ENCODE measurements around the gene APBB2. TPM values are rescaled to one million over a fixed set of nuclear protein-coding genes. Genes with fewer than 3 reads are reported as not detected.

Gene APBB2
- total and polyA plus RNA-seq, 2 of the 4 experiments (the other 2 are of a cell fraction): 47.9 to 75.5 TPM

- ATAC-seq (ENCODE audit: low read depth) (no peak), DNase-seq (no peak)
- Histone ChIP-seq H3K9ac (ENCODE audit: low read depth, low read length) (no peak overlapping the region), H2AFZ (replicated peaks; ENCODE audit: low read length, poor library complexity) (no peak overlapping the region), H3K4ac (ENCODE audit: low read depth, low read length) (no peak overlapping the region), H3K36me3 (ENCODE audit: control insufficient read depth, insufficient read depth, low read length) (peaks cover 7% of the 10 kb centered on the region), H4K5ac (ENCODE audit: low read depth, low read length) (no peak overlapping the region), H3K9me1 (ENCODE audit: insufficient read depth, low read length) (peaks cover 8% of the 10 kb centered on the region), H2BK15ac (ENCODE audit: low read depth, low read length) (no peak overlapping the region), H3K56ac (ENCODE audit: extremely low read depth, insufficient read depth, low read length) (no peak overlapping the region), H3K79me1 (ENCODE audit: low read depth in 1 of 2, low read length in 2 of 2) (no peaks in the 10 kb centered on the region; a peak in 1 of 4 replicates), H4K91ac (ENCODE audit: insufficient read depth, low read depth, low read length) (no peak overlapping the region), H2BK20ac (ENCODE audit: low read depth, low read length) (no peak overlapping the region), H3K4me3 (ENCODE audit: insufficient read depth, low read depth, low read length) (no peak overlapping the region), H3K18ac (ENCODE audit: low read depth, low read length) (no peak overlapping the region), H2BK120ac (ENCODE audit: low read depth, low read length) (no peak overlapping the region), H2BK5ac (ENCODE audit: low read depth, low read length, poor library complexity, severe bottlenecking) (no peak overlapping the region), H3K14ac (replicated peaks; ENCODE audit: low read depth, low read length) (no peak overlapping the region), H2AK5ac (ENCODE audit: low read depth, low read length) (no peak overlapping the region), H3K9me3 (ENCODE audit: control insufficient read depth, insufficient read depth, low read length) (no peaks in the 10 kb centered on the region), H3K23ac (ENCODE audit: low read depth, low read length) (no peak overlapping the region), H3K4me1 (ENCODE audit: control insufficient read depth, insufficient read depth, low read length) (peaks cover 3% of the 10 kb centered on the region; the same call in 1 of the 2 replicates), H3K4me2 (ENCODE audit: low read depth, low read length) (no peak overlapping the region), H4K8ac (ENCODE audit: low read depth in 2 of 2, low read length in 2 of 2) (no peak overlapping the region), H3K27me3 (ENCODE audit: control insufficient read depth, insufficient read depth, low read length) (no peaks in the 10 kb centered on the region), H2AK9ac (replicated peaks; ENCODE audit: low read depth, low read length, poor library complexity) (no peak overlapping the region), H3K27ac (ENCODE audit: insufficient read depth, low read length) (no peak overlapping the region), H4K20me1 (ENCODE audit: insufficient read depth, low read length) (no peaks in the 10 kb centered on the region)
- dilution Hi-C loops (cut with HindIII; ENCODE audit: low sequenced_read_pairs, unreplicated experiment) (no loop called here), in situ Hi-C loops (cut with MboI; ENCODE audit: low sequenced_read_pairs) (no loop called here), intact Hi-C loops (cut with micrococcal nuclease) (no loop called here)
- TF ChIP-seq RFX5 (IDR thresholded peaks at IDR 0.05; ENCODE audit: low read depth, low read length) (no peak), MAFK (IDR thresholded peaks at IDR 0.05; ENCODE audit: low read depth, low read length) (no peak), MAZ (IDR thresholded peaks at IDR 0.05; ENCODE audit: borderline replicate concordance, low read depth, low read length) (no peak), RAD21 (IDR thresholded peaks at IDR 0.05; ENCODE audit: low read length) (no peak), SMC3 (IDR thresholded peaks at IDR 0.05; ENCODE audit: low read depth, low read length) (no peak), MXI1 (IDR thresholded peaks at IDR 0.05; ENCODE audit: borderline replicate concordance, low read depth, low read length) (no peak), BHLHE40 (IDR thresholded peaks at IDR 0.05; ENCODE audit: low read depth, low read length) (no peak), FOS (IDR thresholded peaks at IDR 0.05; ENCODE audit: low read depth, low read length) (no peak), NFE2L2 (IDR thresholded peaks at IDR 0.05; ENCODE audit: low read depth, low read length) (no peak), CTCF (conservative IDR thresholded peaks at IDR 0.05; ENCODE audit: low read depth, low read length) (no peak), CEBPB (IDR thresholded peaks at IDR 0.05; ENCODE audit: low read depth, low read length) (no peak), CHD1 (IDR thresholded peaks at IDR 0.05; ENCODE audit: low read depth, low read length) (no peak), POLR2A (IDR thresholded peaks at IDR 0.05; ENCODE audit: low read depth, low read length) (no peak)
- ChIA-PET CTCF (no interaction called here), POLR2A (ENCODE audit: unreplicated experiment) (no interaction called here)
- no TSS peak for BruUV-seq (replicated peaks)
- no CpG with 5 or more reads among the region's 7 CpGs for whole genome bisulfite sequencing, 2 experiments (ENCODE audit: extremely low coverage in 2 of 2, insufficient read length in 1 of 2)
These were observed 340.0 kb downstream of the APBB2 start for GRCh38 chr4:40874331-40874730.

Data from IMR-90 (cell line).